HL-60 (cell line): Measurements from ENCODE around the gene R3HDM2.

Experiments
- POLR2AphosphoS5 ChIP-seq: IDR thresholded peaks from 2 replicates; pipeline ENCODE4 v1.6.1; 2012; ENCODE audit warnings: low read depth
- TF ChIP-seq, protein P1 (sequence below): IDR thresholded peaks from one replicate; pipeline ENCODE4 v1.5.1; 2011; ENCODE audit warnings: low read length, control low read depth, inconsistent platforms; ENCODE audit not compliant: insufficient read depth

DNA sequence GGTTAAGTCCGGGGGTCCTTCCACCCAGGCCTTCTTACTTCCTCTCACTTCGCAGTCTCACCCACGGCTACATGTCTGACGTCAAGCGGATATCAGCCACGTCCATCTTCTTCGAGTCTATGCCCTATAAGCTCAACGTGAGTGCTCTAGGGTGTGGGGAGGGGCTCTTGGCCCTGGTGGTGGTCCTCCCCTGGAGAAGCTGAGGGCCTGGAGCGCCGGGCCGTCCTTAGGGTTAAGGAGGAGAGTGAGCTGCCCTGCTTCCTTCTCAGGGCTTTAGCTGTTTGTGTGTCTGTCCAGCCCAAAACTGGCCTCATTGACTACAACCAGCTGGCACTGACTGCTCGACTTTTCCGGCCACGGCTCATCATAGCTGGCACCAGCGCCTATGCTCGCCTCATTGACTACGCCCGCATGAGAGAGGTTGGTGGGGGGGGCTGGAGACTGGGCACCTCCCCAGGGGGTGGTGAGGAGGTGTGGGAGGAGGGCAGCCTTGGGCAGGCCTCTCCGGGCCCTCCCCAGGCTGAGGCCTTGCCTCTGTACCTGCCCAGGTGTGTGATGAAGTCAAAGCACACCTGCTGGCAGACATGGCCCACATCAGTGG, 198.6 kb downstream of the R3HDM2 start:
- TF ChIP-seq, protein P1, sequence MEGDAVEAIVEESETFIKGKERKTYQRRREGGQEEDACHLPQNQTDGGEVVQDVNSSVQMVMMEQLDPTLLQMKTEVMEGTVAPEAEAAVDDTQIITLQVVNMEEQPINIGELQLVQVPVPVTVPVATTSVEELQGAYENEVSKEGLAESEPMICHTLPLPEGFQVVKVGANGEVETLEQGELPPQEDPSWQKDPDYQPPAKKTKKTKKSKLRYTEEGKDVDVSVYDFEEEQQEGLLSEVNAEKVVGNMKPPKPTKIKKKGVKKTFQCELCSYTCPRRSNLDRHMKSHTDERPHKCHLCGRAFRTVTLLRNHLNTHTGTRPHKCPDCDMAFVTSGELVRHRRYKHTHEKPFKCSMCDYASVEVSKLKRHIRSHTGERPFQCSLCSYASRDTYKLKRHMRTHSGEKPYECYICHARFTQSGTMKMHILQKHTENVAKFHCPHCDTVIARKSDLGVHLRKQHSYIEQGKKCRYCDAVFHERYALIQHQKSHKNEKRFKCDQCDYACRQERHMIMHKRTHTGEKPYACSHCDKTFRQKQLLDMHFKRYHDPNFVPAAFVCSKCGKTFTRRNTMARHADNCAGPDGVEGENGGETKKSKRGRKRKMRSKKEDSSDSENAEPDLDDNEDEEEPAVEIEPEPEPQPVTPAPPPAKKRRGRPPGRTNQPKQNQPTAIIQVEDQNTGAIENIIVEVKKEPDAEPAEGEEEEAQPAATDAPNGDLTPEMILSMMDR = no peak
- no peak for TF ChIP-seq POLR2AphosphoS5
